Memory B cell (primary cell): Measurements from ENCODE around the gene LYRM9.
A peak's percentile ranks its signal among the peaks of the same experiment; 100 is the strongest.

Experiments
- ATAC-seq: fragments of 150-1000 bp; cut with Tn5 transposase; 2 replicates; pipeline ENCODE4 v1.10.0; 2021; ENCODE audit warnings: low read depth, mild to moderate bottlenecking, moderate library complexity
- DNase-seq, 2 donors: peaks; one replicate each; pipeline ENCODE4 v3.0.0; 2022; ENCODE audit warnings: low spot score in 2 of 2
- H3K27ac Mint-ChIP-seq: one replicate; pipeline ENCODE4 v1.8.0; 2022; ENCODE audit warnings: mild to moderate bottlenecking, moderate library complexity, mixed read lengths
- H3K27me3 Mint-ChIP-seq: one replicate; pipeline ENCODE4 v1.8.0; 2022; ENCODE audit warnings: mixed read lengths
- H3K36me3 Mint-ChIP-seq: one replicate; pipeline ENCODE4 v1.8.0; 2022; ENCODE audit warnings: mild to moderate bottlenecking, mixed read lengths
- H3K4me1 Mint-ChIP-seq: one replicate; pipeline ENCODE4 v1.8.0; 2022; ENCODE audit warnings: mixed read lengths
- H3K4me3 Mint-ChIP-seq: one replicate; pipeline ENCODE4 v1.8.0; 2022; ENCODE audit warnings: mild to moderate bottlenecking, moderate library complexity, mixed read lengths
- H3K9me3 Mint-ChIP-seq: one replicate; pipeline ENCODE4 v1.8.0; 2022; ENCODE audit warnings: mixed read lengths

The LYRM9 gene

GRCh38 chr17:27892866-27893769 is at the start of gene LYRM9:
LYRM9 (minus strand) TSS chr17:27893365; CDS start chr17:27882694, 10,671 bp downstream.
- Mint-ChIP-seq H3K4me1 (peaks cover 21% of the 10 kb centered on the region), H3K27me3 (peaks cover 3% of the 10 kb centered on the region)

GRCh38 chr17:27940503-27941428 is 47.6 kb upstream of the LYRM9 start:
- Mint-ChIP-seq H3K27me3 (no peaks in the 10 kb centered on the region), H3K27ac (no peak overlapping the region), H3K4me3 (no peak overlapping the region), H3K4me1 (peaks cover 13% of the 10 kb centered on the region), H3K36me3 (no peaks in the 10 kb centered on the region), H3K9me3 (no peaks in the 10 kb centered on the region)
- ATAC-seq: no peak
- DNase-seq: no peak

More at GRCh38 chr17:27892866-27893769, at the start of gene LYRM9:
- ATAC-seq (peak; percentile 95), DNase-seq (peak; percentile 97 to 99)
- H3K27ac Mint-ChIP-seq: peak within 1 kb of the TSS; percentile 83
- no peaks in the 10 kb centered on the region for H3K9me3 Mint-ChIP-seq
- peak within 1 kb of the TSS; percentile 85 for H3K4me3 Mint-ChIP-seq
- peaks cover 2% of the 10 kb centered on the region for H3K36me3 Mint-ChIP-seq

- peak overlapping the region; percentile 67 for H3K4me3 Mint-ChIP-seq
- H3K27me3 Mint-ChIP-seq: peaks cover 5% of the 10 kb centered on the region
- H3K36me3 Mint-ChIP-seq: no peaks in the 10 kb centered on the region
- peaks cover 13% of the 10 kb centered on the region for H3K4me1 Mint-ChIP-seq
- peak in 1 of 2 donors; percentile 22 for DNase-seq
- H3K27ac Mint-ChIP-seq: peak overlapping the region; percentile 7
- H3K9me3 Mint-ChIP-seq: no peaks in the 10 kb centered on the region
- peak; percentile 97 for ATAC-seq
Measured at GRCh38 chr17:27939474-27940465, 46.6 kb upstream of the LYRM9 start.

GRCh38 chr17:27938864-27939263 is 45.7 kb upstream of the LYRM9 start:
- H3K27ac Mint-ChIP-seq: no peak overlapping the region
- ATAC-seq (no peak), DNase-seq (no peak)
- peaks cover 10% of the 10 kb centered on the region for H3K4me1 Mint-ChIP-seq
- H3K9me3 Mint-ChIP-seq: no peaks in the 10 kb centered on the region
- no peak overlapping the region for H3K4me3 Mint-ChIP-seq
- peaks cover 5% of the 10 kb centered on the region for H3K27me3 Mint-ChIP-seq
- no peaks in the 10 kb centered on the region for H3K36me3 Mint-ChIP-seq

GRCh38 chr17:27938241-27938640 is 45.1 kb upstream of the LYRM9 start:
- ATAC-seq (no peak), DNase-seq (no peak)
- Mint-ChIP-seq H3K36me3 (no peaks in the 10 kb centered on the region), H3K27me3 (peaks cover 5% of the 10 kb centered on the region), H3K27ac (no peak overlapping the region), H3K4me3 (no peak overlapping the region), H3K9me3 (no peaks in the 10 kb centered on the region), H3K4me1 (peaks cover 10% of the 10 kb centered on the region)

- Mint-ChIP-seq H3K4me3 (no peak overlapping the region), H3K27me3 (peaks cover 5% of the 10 kb centered on the region), H3K27ac (no peak overlapping the region), H3K4me1 (peaks cover 10% of the 10 kb centered on the region), H3K36me3 (no peaks in the 10 kb centered on the region), H3K9me3 (no peaks in the 10 kb centered on the region)
- DNase-seq (no peak), ATAC-seq (no peak)
Measured at GRCh38 chr17:27937025-27937546, 43.9 kb upstream of the LYRM9 start.

GRCh38 chr17:27930000-27930399 is 36.8 kb upstream of the LYRM9 start:
- Mint-ChIP-seq H3K9me3 (no peaks in the 10 kb centered on the region), H3K4me3 (no peak overlapping the region), H3K27ac (no peak overlapping the region), H3K4me1 (peaks cover 3% of the 10 kb centered on the region), H3K36me3 (no peaks in the 10 kb centered on the region), H3K27me3 (peaks cover 3% of the 10 kb centered on the region)
- ATAC-seq: no peak
- DNase-seq: no peak

GRCh38 chr17:27928587-27928986 is 35.4 kb upstream of the LYRM9 start:
- no peaks in the 10 kb centered on the region for H3K36me3 Mint-ChIP-seq
- H3K27ac Mint-ChIP-seq: no peak overlapping the region
- no peak for ATAC-seq
- H3K9me3 Mint-ChIP-seq: no peaks in the 10 kb centered on the region
- H3K27me3 Mint-ChIP-seq: peaks cover 3% of the 10 kb centered on the region
- peaks cover 3% of the 10 kb centered on the region for H3K4me1 Mint-ChIP-seq
- H3K4me3 Mint-ChIP-seq: no peak overlapping the region
- no peak for DNase-seq

GRCh38 chr17:27927781-27928180 is 34.6 kb upstream of the LYRM9 start:
- Mint-ChIP-seq H3K9me3 (no peaks in the 10 kb centered on the region), H3K36me3 (no peaks in the 10 kb centered on the region), H3K27ac (no peak overlapping the region), H3K4me3 (no peak overlapping the region), H3K4me1 (peaks cover 3% of the 10 kb centered on the region), H3K27me3 (peaks cover 3% of the 10 kb centered on the region)
- DNase-seq (no peak), ATAC-seq (no peak)

- Mint-ChIP-seq H3K27ac (no peak overlapping the region), H3K27me3 (peaks cover 6% of the 10 kb centered on the region), H3K36me3 (no peaks in the 10 kb centered on the region), H3K4me1 (no peaks in the 10 kb centered on the region), H3K4me3 (no peak overlapping the region), H3K9me3 (no peaks in the 10 kb centered on the region)
- ATAC-seq (no peak), DNase-seq (no peak)
Measured at GRCh38 chr17:27921599-27921998, 28.4 kb upstream of the LYRM9 start.

GRCh38 chr17:27921077-27921476 is 27.9 kb upstream of the LYRM9 start:
- no peaks in the 10 kb centered on the region for H3K4me1 Mint-ChIP-seq
- no peak overlapping the region for H3K27ac Mint-ChIP-seq
- H3K36me3 Mint-ChIP-seq: no peaks in the 10 kb centered on the region
- no peak overlapping the region for H3K4me3 Mint-ChIP-seq
- H3K27me3 Mint-ChIP-seq: peaks cover 6% of the 10 kb centered on the region
- DNase-seq (no peak), ATAC-seq (no peak)
- H3K9me3 Mint-ChIP-seq: no peaks in the 10 kb centered on the region

- Mint-ChIP-seq H3K27ac (no peak overlapping the region), H3K9me3 (no peaks in the 10 kb centered on the region), H3K36me3 (no peaks in the 10 kb centered on the region), H3K27me3 (peaks cover 6% of the 10 kb centered on the region), H3K4me1 (no peaks in the 10 kb centered on the region), H3K4me3 (no peak overlapping the region)
- ATAC-seq (no peak), DNase-seq (no peak)
Measured at GRCh38 chr17:27920569-27920968, 27.4 kb upstream of the LYRM9 start.

- no peak for ATAC-seq
- H3K27me3 Mint-ChIP-seq: peaks cover 6% of the 10 kb centered on the region
- DNase-seq: no peak
Measured at GRCh38 chr17:27919079-27919478, 25.9 kb upstream of the LYRM9 start.

More at GRCh38 chr17:27919079-27919478, 25.9 kb upstream of the LYRM9 start:
- no peaks in the 10 kb centered on the region for H3K36me3 Mint-ChIP-seq
- H3K9me3 Mint-ChIP-seq: no peaks in the 10 kb centered on the region
- H3K27ac Mint-ChIP-seq: no peak overlapping the region
- H3K4me3 Mint-ChIP-seq: no peak overlapping the region
- no peaks in the 10 kb centered on the region for H3K4me1 Mint-ChIP-seq
